K562 (cell line): ENCODE measurements around the gene RNASE8. TPM values are rescaled to one million over a fixed set of nuclear protein-coding genes. Genes with fewer than 3 reads are reported as not detected.

Experiments
- ATAC-seq: fragments of 200-7000 bp; cut with Tn5 transposase; 3 replicates; pipeline ENCODE4 v1.9.1; 2020; ENCODE audit warnings: moderate library complexity
- BruUV-seq: library from RNA; stranded (reverse); fragments of 400-500 nt; replicated peaks from 2 replicates; lab custom pipeline; 2021; lab: Mats Ljungman, UMichigan
- CTCF ChIA-PET: fragments of 300-600 bp; formaldehyde crosslinking; extraction: SDS; loops from one replicate; lab custom pipeline; 2021; ENCODE audit warnings: low intra/inter-chr PET ratio; lab: Yijun Ruan, JAX
- POLR2A ChIA-PET: fragments of 300-600, 350-650 bp; sonication (Branson Sonifier 250); formaldehyde crosslinking; extraction: SDS; loops from one replicate; lab custom pipeline; 2021; ENCODE audit warnings: antibody characterized with exemption, inconsistent platforms; lab: Yijun Ruan, JAX
- DNase-seq, 4 experiments: peaks; one replicate each; pipeline versions ENCODE4 v3.0.0 to v3.0.0-alpha.2; 2011 to 2018; ENCODE audit warnings: low spot score in 3 of 4, mixed read lengths in 3 of 4; ENCODE audit errors: extremely low read depth in 1 of 4
- FAIRE-seq: peaks from 2 replicates; lab custom pipeline; 2011; peaks lifted over from hg19 to GRCh38; lab: Jason Lieb, UNC
- H2AFZ ChIP-seq: 2 replicates; pipeline ENCODE4 v1.6.0; 2011; ENCODE audit warnings: low read depth, low read length, control low read depth, inconsistent platforms
- H3K27ac ChIP-seq: fragments of 200-600 bp; 3 replicates; pipeline ENCODE4 v1.8.0; 2011; ENCODE audit warnings: low read depth, mild to moderate bottlenecking, control low read depth, inconsistent platforms, low read length, moderate library complexity, mixed read lengths; ENCODE audit errors: extremely low read depth
- H3K27me3 ChIP-seq, 2 experiments: fragments of 300-600 bp in 1 of 2; 2 replicates in 1 of 2; 3 replicates in 1 of 2; pipeline versions ENCODE4 v1.6.0 to v1.8.0; 2011; ENCODE audit warnings: inconsistent platforms in 2 of 2, low read length in 2 of 2, mild to moderate bottlenecking in 1 of 2, mixed read lengths in 1 of 2, moderate library complexity in 1 of 2; ENCODE audit not compliant: control insufficient read depth in 2 of 2, insufficient read depth in 2 of 2
- H3K36me3 ChIP-seq: fragments of 300-600 bp; 3 replicates; pipeline ENCODE4 v1.8.0; 2011; ENCODE audit warnings: mild to moderate bottlenecking, low read length, inconsistent platforms; ENCODE audit not compliant: control insufficient read depth, insufficient read depth
- H3K4me1 ChIP-seq, 2 experiments: fragments of 200-600 bp in 1 of 2; replicated peaks in 1 of 2; 2 replicates in 1 of 2; 3 replicates in 1 of 2; pipeline versions ENCODE4 v1.5.1 to v1.8.0; 2011; ENCODE audit warnings: inconsistent platforms in 2 of 2, low read length in 2 of 2, mild to moderate bottlenecking in 1 of 2, mixed read lengths in 1 of 2, moderate library complexity in 1 of 2; ENCODE audit not compliant: control insufficient read depth in 2 of 2, insufficient read depth in 2 of 2
- H3K4me2 ChIP-seq: 2 replicates; pipeline ENCODE4 v1.6.1; 2011; ENCODE audit warnings: low read length, control low read depth, inconsistent platforms, mixed read lengths; ENCODE audit not compliant: insufficient read depth
- H3K4me3 ChIP-seq: fragments of 200-600 bp; sonication (generic), shearing (Covaris generic); 2 replicates; pipeline ENCODE4 v1.5.1; 2016; ENCODE audit warnings: control low read depth, inconsistent platforms
- H3K79me2 ChIP-seq: fragments of 200-600 bp; 3 replicates; pipeline ENCODE4 v1.8.0; 2011; ENCODE audit warnings: low read length, inconsistent platforms; ENCODE audit not compliant: control insufficient read depth, insufficient read depth
- H3K9ac ChIP-seq, 2 experiments: 2 replicates each; pipeline versions ENCODE4 v1.6.0 to v1.6.1; 2011; ENCODE audit warnings: low read depth in 2 of 2, low read length in 2 of 2, control low read depth in 1 of 2, inconsistent platforms in 1 of 2, mild to moderate bottlenecking in 1 of 2, mixed read lengths in 1 of 2; ENCODE audit not compliant: insufficient read depth in 1 of 2
- H3K9me1 ChIP-seq: one replicate; pipeline ENCODE4 v1.6.0; 2011; ENCODE audit warnings: inconsistent platforms, mild to moderate bottlenecking, low read length, moderate library complexity; ENCODE audit not compliant: control insufficient read depth, insufficient read depth
- H3K9me3 ChIP-seq: replicated peaks from 2 replicates; pipeline ENCODE4 v1.5.1; 2011; ENCODE audit warnings: low read depth, low read length, inconsistent platforms; ENCODE audit not compliant: control insufficient read depth, insufficient read depth
- H4K20me1 ChIP-seq: replicated peaks from 2 replicates; pipeline ENCODE4 v1.6.1; 2011; ENCODE audit warnings: low read length, inconsistent platforms, mixed read lengths; ENCODE audit not compliant: control insufficient read depth, insufficient read depth
- BRD4 ChIP-seq: fragments of 200-600 bp; sonication (generic); IDR thresholded peaks from 2 replicates; pipeline ENCODE4 v1.6.1; 2017; ENCODE audit warnings: inconsistent platforms
- HNRNPK ChIP-seq: fragments of 200-400 bp; formaldehyde crosslinking; IDR thresholded peaks from one replicate; pipeline ENCODE4 v1.6.1; 2018; ENCODE audit warnings: mild to moderate bottlenecking, low read depth, low read length; ENCODE audit not compliant: poor library complexity, severe bottlenecking
- ZNF280B ChIP-seq: fragments of 250-450 bp; sonication (Bioruptor Pico); IDR thresholded peaks from 2 replicates; pipeline ENCODE4 v1.5.1; 2021; ENCODE audit warnings: mild to moderate bottlenecking
- WGBS: fragments of 100-300 bp; shearing (Covaris generic); methylation state at CpG from one replicate; pipeline ENCODE4 v1.1.6; 2016; ENCODE audit warnings: low coverage, mixed read lengths; ENCODE audit not compliant: insufficient coverage; ENCODE audit errors: missing lambda C conversion rate; 5-methylcytosine and 5-hydroxymethylcytosine counted together
- in situ Hi-C: fragments of 300-500 bp; cut with MboI; formaldehyde crosslinking; loops from 4 replicates; pipeline ENCODE4 v1.15.0; 2018; ENCODE audit warnings: inconsistent platforms, mixed read lengths
- intact Hi-C: fragments of 100-400 bp; cut with micrococcal nuclease; formaldehyde crosslinking; loops from 2 replicates; pipeline ENCODE4 v1.14.2; 2022
- polyA plus RNA-seq, 8 experiments: library from polyadenylated mRNA; depleted of rRNA in 4 of 8; stranded (reverse) in 5 of 8; unstranded in 3 of 8; fragments of >200 nt; fragmentation: Nextera tagmentation in 2 of 8; fragmentation: Illumina TruSeq in 1 of 8; extraction: Ambion mirVana in 2 of 8; extraction: Trizol in 1 of 8; gene quantifications; 2 replicates each; pipeline versions ENCODE4 v1.2.1 to v1.2.3, GENCODE V29; 2011 to 2014; ENCODE audit warnings: inconsistent platforms in 1 of 8, missing spikeins in 1 of 8
- total RNA-seq, 7 experiments: library from RNA; depleted of rRNA in 6 of 7; stranded (reverse); fragments of >200 nt in 6 of 7; fragmentation: Illumina TruSeq in 2 of 7; extraction: Trizol in 2 of 7; gene quantifications; 2 replicates each; pipeline versions ENCODE4 v1.2.1 to v1.2.3, GENCODE V29; 2011 to 2021; ENCODE audit warnings: low replicate concordance in 1 of 7

Gene RNASE8
- total and polyA plus RNA-seq, 9 of the 15 experiments (the other 6 are each of a cell fraction or from before 2014, with no cell fraction given) = not detected

GRCh38 chr14:21084396-21084795 is 26.8 kb downstream of the RNASE8 start (continued):
- TF ChIP-seq ZNF280B (CRISPR knock-in tag) (no peak), BRD4 (no peak)

- no peaks in the 10 kb centered on the region for H3K9me1 ChIP-seq
- BruUV-seq = no TSS peak
- H3K4me3 ChIP-seq = no peak overlapping the region
- no peak for DNase-seq
- no peak overlapping the region for H2AFZ ChIP-seq
- no peaks in the 10 kb centered on the region for H3K79me2 ChIP-seq
- H4K20me1 ChIP-seq = no peaks in the 10 kb centered on the region
- in situ Hi-C loops (no loop called here), intact Hi-C loops (no loop called here)
- 55% methylated on average over 14 of the region's 17 CpGs for WGBS
- no peak overlapping the region for H3K4me2 ChIP-seq
- FAIRE-seq = no peak
- ATAC-seq = no peak
- CTCF ChIA-PET = no interaction called here
- POLR2A ChIA-PET = no interaction called here
- H3K9me3 ChIP-seq = no peaks in the 10 kb centered on the region
- H3K27ac ChIP-seq = no peak overlapping the region
- peaks cover 0 to 6% of the 10 kb centered on the region in 2 experiments; a peak in 2 of 5 replicates for H3K4me1 ChIP-seq
- no peak for TF ChIP-seq HNRNPK
- H3K27me3 ChIP-seq = no peaks in the 10 kb centered on the region
- no peak overlapping the region for H3K9ac ChIP-seq
- no peaks in the 10 kb centered on the region for H3K36me3 ChIP-seq
Measured at GRCh38 chr14:21084998-21085853, 27.6 kb downstream of the RNASE8 start.
